GM18907 (cell line): ENCODE results near the gene KLHDC4.
"Not testable (repeated sequence)": the region's sequence is repeated elsewhere in the genome, so short reads cannot be mapped to it uniquely, and the experiment has no call there.

Experiments
- ATAC-seq: cut with Tn5 transposase; IDR thresholded peaks from one replicate; pipeline ENCODE4 v1.9.1; 2021; ENCODE audit warnings: mild to moderate bottlenecking, moderate library complexity; ENCODE audit not compliant: unreplicated experiment

The KLHDC4 gene

DNA sequence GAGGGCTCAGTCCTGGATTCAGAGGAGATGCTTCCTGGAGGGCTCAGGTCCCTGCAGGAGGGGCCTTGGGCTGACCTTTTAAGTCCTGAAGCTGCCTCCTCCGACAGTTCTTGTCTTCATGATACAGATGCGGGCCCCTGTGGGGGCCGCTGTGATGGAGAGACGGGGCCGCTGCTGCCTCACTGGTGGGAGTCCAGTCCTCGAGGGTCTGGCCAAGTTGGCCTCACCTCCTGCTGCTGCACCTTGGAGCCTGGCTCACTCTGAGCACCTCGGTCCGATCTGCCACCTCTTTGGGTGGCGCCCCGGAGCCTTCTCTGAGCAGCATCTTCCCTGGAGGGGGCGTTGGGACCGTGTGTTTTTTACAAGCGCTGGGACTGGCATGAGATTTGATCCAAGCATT lies 79.1 kb downstream of the KLHDC4 start:
- ATAC-seq, result no peak

DNA sequence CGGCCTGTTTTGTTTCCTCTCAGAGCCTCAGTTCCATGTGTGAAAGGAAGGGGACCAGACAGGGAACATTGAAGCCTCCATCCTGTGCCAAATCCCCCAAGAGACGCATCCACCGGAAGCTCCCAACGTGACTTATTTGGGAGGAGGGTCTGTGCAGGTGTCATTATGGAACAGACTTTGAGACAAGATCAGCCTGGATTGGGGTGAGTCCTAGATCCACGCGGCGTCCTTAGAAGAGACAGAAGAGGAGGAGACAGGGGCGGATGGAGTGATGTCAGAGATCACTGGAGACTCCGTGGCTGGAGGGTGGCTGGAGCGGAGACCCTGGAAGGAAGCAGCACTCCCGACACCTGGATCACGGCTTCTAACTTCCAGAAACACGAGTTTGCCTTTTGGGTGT lies 80.0 kb downstream of the KLHDC4 start:
- ATAC-seq, result no peak

DNA sequence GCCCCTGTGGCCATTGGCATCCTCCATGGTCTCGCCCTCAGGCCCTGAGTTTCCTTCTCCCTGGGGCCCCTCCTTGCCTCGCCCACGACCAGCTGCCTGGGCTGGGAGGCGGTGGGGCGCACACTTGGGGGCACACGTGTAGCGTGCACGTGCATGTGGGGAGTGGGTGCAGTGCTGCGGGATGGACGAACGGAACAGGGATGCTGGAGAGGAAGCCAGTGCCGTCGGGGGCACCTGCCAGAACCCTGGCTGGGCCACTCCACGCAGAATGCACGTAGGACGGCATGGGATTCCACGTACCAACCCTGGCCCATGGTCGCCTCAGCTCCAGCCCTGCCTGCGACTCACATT lies 80.4 kb downstream of the KLHDC4 start:
- ATAC-seq, result no peak

DNA sequence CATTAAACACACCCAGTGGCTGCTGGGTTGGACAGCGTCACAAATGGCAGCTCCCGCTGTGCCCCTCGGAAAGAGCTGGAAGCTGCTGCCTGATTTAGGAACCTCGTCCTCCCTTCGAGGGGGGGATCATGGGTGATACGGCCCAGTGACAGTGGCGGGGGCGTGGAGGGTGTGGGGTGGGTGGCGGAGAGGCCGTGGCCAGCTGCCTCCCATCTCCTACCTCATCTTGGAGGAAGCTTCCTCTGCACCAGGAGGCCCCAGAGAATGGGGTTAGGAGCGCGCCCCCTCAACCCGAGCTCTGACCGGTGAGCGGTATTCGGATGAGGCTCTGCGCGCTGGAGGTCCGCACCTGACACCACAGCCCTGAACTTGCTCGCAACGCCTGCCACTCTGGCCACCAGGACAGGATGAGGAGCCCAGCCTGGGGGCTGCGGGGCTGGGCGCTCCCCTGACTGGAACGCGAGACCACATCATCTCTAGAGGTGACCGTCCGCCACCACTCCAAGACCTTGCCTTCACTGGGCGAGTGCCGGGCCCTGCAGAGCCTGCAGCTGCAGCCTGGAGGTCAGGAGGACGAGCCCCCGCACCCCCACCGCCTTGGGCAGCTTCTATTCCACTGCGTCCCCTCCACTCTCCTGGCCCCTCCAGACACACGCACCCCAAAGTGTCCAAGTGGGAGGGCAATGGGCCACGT lies 80.9 kb downstream of the KLHDC4 start:
- no peak for ATAC-seq

DNA sequence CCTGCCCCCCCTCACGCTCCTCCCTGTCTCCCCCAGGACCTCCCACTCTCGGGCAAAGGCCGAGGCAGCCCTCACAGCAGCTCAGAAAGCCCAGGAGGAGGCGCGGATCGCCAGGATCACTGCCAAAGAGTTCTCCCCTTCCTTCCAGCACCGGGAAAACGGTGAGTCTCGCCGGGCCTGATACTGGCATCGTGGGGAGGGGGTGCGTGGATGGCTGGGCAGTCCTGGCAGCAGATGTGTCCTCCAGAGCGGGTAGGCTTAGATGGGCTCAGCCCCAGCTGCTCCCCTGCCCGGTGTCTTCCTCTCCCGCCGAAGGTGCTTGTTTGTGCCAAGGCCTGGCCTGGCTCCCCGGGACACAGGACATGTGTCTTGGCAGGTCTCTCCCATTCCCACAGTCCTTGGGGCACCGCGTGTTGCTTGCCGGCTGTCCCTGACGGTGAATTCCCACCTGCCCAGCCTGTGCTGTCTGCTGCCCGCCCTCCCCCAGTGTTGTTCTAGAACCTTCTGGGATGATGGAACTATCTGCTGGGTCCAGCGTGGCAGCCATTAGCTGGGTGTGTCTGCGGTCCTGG lies 81.6 kb downstream of the KLHDC4 start:
- ATAC-seq, result no peak

DNA sequence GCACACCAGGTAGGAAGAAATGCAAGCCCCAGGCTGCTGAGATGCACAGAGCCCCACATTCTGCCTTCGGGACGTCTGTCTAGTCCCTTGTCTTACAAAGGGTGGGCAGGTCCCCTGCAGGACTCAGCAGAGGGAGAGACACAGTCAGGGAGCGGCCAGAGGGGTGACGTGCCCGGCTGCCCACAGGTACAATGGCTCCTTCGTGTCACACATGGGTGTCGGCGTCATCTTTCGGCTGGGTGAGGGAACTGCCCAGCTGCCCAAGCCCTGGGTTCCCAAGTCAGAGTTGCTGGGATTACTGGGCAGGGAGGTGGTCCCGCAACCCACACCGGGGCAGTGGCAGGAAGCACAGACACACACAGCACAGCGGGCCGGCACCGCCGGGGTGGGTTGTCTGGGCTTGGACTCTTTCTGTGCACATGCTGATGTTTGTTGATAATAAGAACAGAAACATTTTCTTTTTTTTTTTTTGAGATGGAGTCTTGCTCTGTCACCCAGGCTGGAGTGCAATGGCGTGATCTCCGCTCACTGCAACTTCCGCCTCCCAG lies 82.9 kb downstream of the KLHDC4 start:
- ATAC-seq, result no peak

DNA sequence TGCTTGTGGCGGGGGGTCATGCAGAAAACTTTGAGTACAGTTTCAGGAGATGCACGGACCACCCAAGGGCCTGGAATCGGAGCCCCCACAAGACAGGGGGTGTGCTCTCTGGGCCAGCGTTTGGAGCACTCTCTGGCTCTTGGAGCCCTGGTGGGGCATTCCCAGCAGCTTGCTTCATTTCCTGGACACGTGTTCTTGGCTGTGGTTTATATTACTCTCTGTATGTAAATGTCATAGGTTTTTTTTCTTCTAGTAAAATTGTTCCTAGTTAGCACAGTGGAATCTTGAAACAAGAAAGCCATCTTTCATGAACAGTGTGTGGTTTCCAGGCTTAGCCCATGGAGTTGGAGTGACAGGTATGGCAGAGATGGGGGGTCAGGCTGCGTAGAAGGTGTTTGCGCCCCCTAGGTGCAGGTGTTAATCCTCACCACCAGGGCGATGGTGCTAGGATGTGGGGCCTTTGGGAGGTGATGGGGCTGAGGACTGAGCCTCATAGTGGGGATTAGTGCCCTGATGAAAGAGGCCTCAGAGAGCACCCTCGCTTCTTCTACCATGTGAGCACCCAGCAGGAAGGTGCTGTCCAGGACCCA lies 83.7 kb downstream of the KLHDC4 start:
- no peak for ATAC-seq

DNA sequence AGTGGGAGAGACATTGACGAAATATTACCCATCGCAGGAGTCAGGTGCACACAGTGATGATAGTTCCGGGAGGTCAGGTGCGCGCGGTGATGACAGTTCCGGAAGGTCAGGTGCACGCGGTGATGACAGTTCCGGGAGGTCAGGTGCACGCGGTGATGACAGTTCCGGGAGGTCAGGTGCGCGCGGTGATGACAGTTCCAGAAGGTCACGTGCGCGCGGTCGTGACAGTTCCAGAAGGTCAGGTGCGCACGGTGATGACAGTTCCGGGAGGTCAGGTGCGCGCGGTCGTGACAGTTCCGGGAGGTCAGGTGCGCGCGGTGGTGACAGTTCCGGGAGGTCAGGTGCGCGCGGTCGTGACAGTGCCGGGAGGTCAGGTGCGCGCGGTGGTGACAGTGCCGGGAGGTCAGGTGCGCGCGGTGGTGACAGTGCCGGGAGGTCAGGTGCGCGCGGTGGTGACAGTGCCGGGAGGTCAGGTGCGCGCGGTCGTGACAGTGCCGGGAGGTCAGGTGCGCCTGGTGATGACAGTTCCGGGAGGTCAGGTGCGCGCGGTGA lies 84.7 kb downstream of the KLHDC4 start:
- not testable (repeated sequence) for ATAC-seq

DNA sequence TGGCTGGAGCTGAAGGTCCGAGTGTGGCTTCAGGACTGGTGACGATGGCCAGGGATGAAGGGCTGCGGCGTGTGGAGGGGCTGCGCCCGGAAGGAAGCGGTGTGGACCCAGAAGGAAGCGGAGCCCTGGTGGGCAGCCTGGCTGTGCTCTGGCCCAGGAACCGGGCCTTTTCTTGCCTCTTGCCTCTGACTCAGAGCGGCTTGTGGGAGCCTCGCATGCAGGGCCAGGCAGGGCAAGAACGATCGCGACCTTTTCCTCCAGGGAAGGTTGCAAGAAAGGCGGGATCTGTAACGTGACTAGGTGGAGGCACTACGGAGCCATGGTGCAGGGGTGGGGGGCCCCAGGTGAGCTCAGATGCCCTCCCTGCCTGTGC lies 85.5 kb downstream of the KLHDC4 start:
- ATAC-seq, result no peak

DNA sequence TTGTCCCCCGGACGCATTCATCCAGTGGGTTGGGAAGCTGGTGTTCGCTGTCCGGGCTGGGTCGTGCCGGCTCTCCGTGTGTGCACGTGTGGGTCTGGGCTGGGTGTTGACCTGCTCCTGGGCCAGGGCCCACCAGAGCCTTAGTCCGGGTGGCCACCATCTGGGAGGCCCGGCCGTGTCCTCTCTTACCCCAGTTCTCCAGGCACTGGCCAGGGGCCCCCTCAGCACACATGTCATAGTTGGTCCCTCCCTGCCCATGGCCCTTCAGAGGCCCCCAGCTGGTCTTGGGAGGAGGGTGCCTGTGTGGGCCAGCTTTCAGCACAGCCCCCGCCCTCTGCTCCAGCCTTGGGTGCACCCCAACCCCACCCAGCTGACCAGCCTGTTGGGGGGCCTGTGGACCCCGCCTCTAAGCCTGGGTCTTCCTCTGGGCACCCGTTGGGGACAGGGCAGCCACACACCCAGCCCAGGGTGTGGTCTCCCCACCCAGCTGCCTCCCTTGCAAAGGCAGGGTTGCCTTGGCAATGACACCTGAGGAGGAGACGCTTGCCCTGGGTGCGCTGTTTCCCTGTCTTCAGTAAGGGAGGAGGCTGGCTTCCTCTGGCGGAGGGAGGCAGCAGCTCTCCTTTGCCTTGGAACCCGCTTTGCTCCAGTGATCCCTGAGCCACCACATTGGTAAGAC lies 86.1 kb downstream of the KLHDC4 start:
- ATAC-seq, result no peak

DNA sequence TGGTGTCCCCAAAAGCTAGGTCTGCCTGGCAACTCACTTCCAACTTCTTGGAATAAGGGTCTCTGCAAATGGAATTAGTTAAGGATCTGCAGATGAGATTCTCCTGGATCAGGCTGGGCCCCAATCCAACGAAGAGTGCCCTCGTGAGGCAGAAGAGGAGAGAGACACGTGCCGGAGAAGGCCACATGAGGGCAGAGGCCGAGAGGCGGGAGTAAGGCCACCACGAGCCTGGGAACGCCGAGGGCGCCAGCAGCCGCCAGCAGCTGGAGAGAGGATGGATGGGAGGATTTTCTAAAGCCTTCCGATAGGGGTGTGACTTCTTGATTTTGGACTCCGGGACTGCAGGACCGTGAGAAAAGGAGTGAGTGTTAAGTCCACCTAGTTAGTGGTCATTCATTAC lies 87.2 kb downstream of the KLHDC4 start:
- no peak for ATAC-seq

DNA sequence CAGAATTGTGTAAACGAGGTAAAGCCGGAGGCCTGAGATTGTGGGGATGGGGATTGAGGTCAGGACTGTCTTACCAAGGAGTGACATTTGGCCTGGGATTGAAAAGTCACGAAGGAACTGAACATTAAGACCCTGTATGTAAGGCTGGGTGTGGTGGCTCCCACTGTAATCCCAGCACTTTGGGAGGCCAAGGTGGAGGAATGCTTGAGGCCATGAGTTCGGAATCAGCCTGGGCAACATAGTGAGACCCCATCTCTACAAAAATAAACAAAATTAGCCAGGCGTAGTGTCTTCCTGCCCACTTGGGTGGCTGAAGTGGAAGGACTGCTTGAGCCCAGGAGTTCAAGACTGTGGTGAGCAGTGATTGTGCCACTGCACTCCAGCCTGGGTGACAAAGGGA lies 88.0 kb downstream of the KLHDC4 start:
- ATAC-seq, result no peak

DNA sequence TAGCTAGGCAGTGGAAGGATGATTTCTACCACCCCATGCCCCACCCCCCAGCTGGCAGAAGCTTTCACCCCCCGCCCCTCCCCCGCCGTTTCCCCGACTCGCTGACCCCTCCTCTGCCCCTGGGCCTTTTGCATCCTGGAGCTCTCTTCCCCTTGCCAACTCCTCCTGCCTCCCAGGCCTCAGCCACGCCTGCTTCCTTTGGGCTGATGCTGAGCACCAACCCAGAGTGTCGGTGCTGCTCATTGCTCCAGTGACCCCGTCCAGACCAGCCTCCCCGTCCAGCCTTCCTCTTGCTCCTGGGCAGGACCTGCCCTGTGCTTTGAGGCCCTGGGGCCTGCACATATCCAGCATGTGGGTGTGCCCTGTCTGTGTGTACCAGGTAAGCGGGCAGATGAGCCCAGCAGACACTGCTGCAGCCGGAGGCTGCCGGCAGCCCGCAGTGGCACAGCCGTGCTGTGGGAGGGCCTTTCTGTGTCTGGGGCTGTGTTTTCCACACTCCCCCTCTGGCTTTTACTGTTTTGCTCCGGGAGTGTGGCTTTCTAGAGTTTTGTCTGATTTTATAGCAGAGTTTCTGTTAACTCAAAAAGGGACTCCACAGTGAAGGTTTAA lies 90.6 kb downstream of the KLHDC4 start:
- ATAC-seq, result no peak

DNA sequence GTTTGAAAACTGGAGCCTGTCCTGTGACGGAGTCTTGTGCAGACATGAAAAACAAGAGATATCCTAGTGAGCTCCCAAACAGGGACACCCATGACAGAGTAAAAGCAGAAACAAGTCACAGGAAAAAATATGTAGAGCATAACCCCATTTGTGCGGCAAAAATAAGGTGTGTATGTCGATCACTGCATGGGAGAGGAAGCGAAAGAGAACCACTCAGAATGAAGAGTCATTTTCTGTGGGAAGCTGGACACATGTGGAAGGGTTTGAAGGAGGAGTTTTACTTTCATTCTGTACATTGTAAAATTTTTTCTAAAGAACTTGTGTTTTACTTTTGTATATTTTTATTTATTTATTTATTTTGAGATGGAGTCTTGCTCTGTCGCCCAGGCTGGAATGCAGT lies 91.4 kb downstream of the KLHDC4 start:
- ATAC-seq, result no peak

DNA sequence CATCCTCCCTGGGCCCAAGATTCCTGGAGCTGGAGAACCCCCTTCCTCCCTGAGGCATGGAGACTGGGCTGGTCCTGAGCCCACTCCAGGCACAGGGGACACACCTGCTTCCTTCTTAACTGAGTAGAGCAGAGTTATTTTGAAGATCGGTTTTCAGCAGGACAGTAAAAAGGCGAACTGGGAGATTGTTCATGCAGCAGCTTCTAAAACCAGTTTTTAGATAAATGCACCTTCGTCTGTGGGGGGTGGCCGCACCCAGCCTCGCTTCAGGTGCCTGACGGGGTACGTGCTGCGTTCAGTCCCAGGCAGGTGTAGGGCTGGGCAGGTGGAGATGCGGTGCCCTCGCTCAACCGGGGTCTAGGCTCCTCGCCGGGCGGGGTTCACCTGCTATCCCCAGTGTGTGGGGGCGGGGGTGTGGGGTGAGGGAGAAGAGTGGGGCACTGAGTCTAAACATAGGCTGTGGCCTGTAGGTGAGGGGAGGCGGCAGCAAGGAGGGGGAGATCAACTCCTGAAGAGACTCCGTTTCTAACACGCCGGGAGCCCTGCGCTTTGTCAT lies 94.0 kb downstream of the KLHDC4 start:
- ATAC-seq, result no peak

DNA sequence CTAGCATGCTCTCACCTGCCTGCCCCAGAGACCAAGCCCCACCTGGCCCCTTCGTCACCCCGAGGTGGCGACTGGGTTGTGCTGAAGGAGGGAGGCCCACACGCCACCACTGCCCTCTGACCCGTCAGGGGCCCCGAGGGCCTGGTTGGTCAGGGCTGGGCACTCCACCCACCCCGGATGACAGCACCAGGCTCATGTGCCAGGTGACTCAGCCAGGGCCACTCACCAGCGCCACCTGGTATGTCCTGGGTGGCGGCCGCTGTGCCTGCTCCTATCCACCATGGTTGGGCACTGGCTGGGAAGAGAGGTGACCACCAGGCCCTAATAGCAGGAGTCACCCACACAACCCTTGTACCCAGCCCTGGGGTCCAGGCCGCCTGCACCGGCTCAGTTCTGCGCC lies 94.6 kb downstream of the KLHDC4 start:
- no peak for ATAC-seq

DNA sequence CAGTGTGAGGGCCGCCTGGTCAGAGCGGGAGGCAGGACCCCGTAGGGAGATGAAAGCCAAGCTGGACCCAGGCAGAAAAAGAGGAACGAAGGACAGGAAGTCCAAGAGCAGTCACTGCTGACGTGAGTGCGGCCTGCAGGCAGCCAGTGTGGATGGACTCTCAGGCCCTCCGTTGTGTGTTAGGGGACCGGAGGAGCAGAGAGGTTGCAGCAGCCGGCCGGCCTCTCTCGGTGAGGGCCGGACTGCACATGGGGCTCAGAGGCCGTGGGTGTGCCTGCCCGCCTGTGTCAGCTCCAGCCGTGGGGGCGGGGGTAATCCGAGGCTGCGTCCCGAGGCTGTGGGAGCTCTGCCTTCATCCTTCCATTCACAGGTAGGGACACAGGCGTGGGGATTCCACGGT lies 96.1 kb downstream of the KLHDC4 start:
- no peak for ATAC-seq

DNA sequence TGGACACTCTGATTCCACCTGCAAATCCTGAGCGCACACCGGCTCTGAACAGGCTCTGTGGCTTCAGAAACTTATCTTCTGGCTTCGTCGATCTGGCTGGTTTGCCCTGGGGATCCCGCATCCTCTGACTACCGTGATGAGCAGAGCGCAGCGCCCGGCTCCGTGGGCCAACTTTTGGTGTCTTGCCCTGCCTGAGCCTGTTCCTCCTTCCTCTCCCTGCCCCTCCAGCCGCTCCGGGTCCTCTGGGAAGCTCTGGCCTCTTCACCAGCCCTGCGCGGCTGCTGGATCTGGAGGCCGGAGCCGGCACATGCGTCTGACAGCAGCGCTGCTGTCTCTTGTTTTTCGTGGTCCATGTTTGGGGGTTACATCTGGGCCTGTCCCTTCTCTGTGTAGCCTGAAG lies 97.8 kb downstream of the KLHDC4 start:
- no peak for ATAC-seq

DNA sequence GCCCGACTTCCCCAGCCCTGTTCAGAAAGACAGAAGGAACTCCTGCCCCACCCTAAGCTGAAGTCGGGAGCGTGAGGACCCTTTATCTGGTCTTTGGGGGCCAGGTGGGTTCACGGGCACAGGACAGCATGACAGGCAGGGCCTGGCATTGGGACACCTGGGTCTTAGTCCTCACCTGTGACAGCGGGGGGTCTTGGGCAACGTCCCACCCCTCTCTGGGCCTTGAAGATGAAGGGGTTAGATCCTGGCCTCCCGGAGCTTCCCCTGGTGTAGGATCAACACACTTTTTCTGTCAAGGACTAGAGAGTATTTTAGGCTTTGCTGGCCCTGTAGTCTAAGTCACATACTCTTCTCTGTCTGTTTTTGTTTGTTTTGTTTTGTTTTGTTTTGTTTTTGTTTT lies 98.3 kb downstream of the KLHDC4 start:
- no peak for ATAC-seq

DNA sequence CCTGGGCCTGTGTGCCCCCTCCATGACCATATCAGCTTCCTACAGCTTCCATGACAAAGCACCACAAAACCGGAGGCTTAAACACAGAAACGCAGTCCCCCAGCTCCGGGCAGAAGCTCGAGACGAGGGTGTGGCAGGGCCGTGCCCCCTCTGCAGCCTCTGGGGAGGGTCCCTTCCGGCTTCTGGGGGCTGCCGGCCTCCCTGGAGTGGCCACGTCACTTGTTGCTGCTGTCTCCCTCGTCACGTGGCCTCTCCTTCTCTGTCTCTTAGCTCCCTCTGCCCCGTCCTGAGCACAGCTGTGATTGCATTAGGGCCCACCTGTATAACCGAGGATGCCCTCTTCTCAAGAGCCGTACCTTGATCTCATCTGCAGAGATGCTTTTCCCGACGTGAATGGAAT lies 98.9 kb downstream of the KLHDC4 start:
- no peak for ATAC-seq

DNA sequence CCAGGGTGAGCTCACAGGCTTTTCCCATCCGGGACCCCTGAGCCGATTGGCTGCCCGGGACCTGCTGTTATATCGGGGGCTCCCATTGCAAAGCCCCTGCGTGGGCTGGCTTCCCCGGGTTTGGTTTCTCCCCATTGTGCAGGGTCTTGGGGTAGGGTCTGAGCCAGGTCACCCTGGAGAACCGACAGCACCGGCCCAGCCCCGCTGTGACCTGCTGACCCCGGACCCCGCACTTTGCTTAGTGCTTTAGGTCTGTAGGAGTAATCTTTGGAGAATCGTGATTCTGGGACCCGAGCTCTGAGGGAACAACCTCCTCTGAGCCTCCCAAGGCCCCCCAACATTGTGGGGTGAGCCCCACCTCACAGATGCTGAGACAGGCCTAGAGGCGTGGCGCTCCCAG lies 100.6 kb downstream of the KLHDC4 start:
- no peak for ATAC-seq
